GM12878 (cell line): Measurements from ENCODE around the gene POLR2B. TPM values are rescaled to one million over a fixed set of nuclear protein-coding genes. Genes with fewer than 3 reads are reported as not detected.

Source experiments
- ATAC-seq: fragments of 200-7000 bp; cut with Tn5 transposase; 3 replicates; pipeline ENCODE4 v1.9.1; 2020; ENCODE audit warnings: mild to moderate bottlenecking, moderate library complexity
- BruUV-seq: library from RNA; stranded (reverse); fragments of 400-500 nt; replicated peaks from 2 replicates; lab custom pipeline; 2021; lab: Mats Ljungman, UMichigan
- CTCF ChIA-PET: fragments of 300-600 bp; sonication (Branson Sonifier 250); formaldehyde crosslinking; extraction: SDS; loops from one replicate; lab custom pipeline; 2021; ENCODE audit warnings: inconsistent platforms; lab: Yijun Ruan, JAX
- POLR2A ChIA-PET: fragments of 350-600 bp; formaldehyde crosslinking; extraction: SDS; loops from one replicate; lab custom pipeline; 2021; ENCODE audit warnings: inconsistent platforms; lab: Charles Lee
- RAD21 ChIA-PET: fragments of 300-600 bp; sonication (Branson Sonifier 250); formaldehyde crosslinking; loops from one replicate; lab custom pipeline; 2023; ENCODE audit warnings: antibody characterized with exemption; ENCODE audit not compliant: unreplicated experiment; lab: Charles Lee
- SMC1A ChIA-PET: fragments of 300-600 bp; sonication (Branson Sonifier 250); formaldehyde crosslinking; loops from one replicate; lab custom pipeline; 2023; ENCODE audit not compliant: unreplicated experiment, uncharacterized antibody; lab: Charles Lee
- DNase-seq: peaks from one replicate; pipeline ENCODE4 v3.0.0-alpha.2; 2011; ENCODE audit warnings: low read depth, low spot score
- FAIRE-seq: peaks from 3 replicates; lab custom pipeline; 2011; peaks lifted over from hg19 to GRCh38; lab: Jason Lieb, UNC
- H2AFZ ChIP-seq: 2 replicates; pipeline ENCODE4 v1.6.0; 2011; ENCODE audit warnings: low read depth, low read length, control low read depth; ENCODE audit not compliant: control insufficient read depth
- H3K27ac ChIP-seq: 2 replicates; pipeline ENCODE4 v1.5.1; 2011; ENCODE audit warnings: control low read depth; ENCODE audit not compliant: control insufficient read depth, insufficient read depth
- H3K27me3 ChIP-seq, 2 experiments: replicated peaks in 1 of 2; 2 replicates each; pipeline versions ENCODE4 v1.6.0 to v1.6.1; 2011; ENCODE audit warnings: low read length in 1 of 2; ENCODE audit not compliant: control insufficient read depth in 2 of 2, insufficient read depth in 2 of 2
- H3K36me3 ChIP-seq, 2 experiments: 2 replicates each; pipeline ENCODE4 v1.5.1; 2011; ENCODE audit warnings: low read length in 1 of 2; ENCODE audit not compliant: control insufficient read depth in 2 of 2, insufficient read depth in 2 of 2
- H3K4me1 ChIP-seq: 2 replicates; pipeline ENCODE4 v1.6.1; 2011; ENCODE audit warnings: mild to moderate bottlenecking, low read length, moderate library complexity, mixed read lengths; ENCODE audit not compliant: control insufficient read depth, insufficient read depth
- H3K4me2 ChIP-seq: 2 replicates; pipeline ENCODE4 v1.6.0; 2011; ENCODE audit warnings: control low read depth; ENCODE audit not compliant: control insufficient read depth, insufficient read depth
- H3K4me3 ChIP-seq: fragments of 200-600 bp; sonication (generic); 2 replicates; pipeline ENCODE4 v1.5.1; 2016
- H3K79me2 ChIP-seq: 2 replicates; pipeline ENCODE4 v1.6.0; 2011; ENCODE audit warnings: low read length; ENCODE audit not compliant: control insufficient read depth, insufficient read depth
- H3K9ac ChIP-seq: 2 replicates; pipeline ENCODE4 v1.8.0; 2011; ENCODE audit warnings: low read length, control low read depth, mixed read lengths; ENCODE audit not compliant: control insufficient read depth, insufficient read depth
- H3K9me3 ChIP-seq: replicated peaks from 3 replicates; pipeline ENCODE4 v1.5.1; 2011; ENCODE audit warnings: mild to moderate bottlenecking, low read length; ENCODE audit not compliant: control insufficient read depth, insufficient read depth
- H4K20me1 ChIP-seq: 2 replicates; pipeline ENCODE4 v1.6.0; 2011; ENCODE audit not compliant: control insufficient read depth, insufficient read depth
- ATF3 ChIP-seq: IDR thresholded peaks from 2 replicates; pipeline ENCODE4 v1.6.1; 2011; ENCODE audit warnings: low read depth, mild to moderate bottlenecking, low read length, moderate library complexity, borderline replicate concordance; ENCODE audit errors: extremely low read depth
- HDAC6 ChIP-seq: fragments of 200-600 bp; sonication (generic); IDR thresholded peaks from one replicate; pipeline ENCODE4 v1.8.0; 2017; ENCODE audit warnings: antibody characterized with exemption; ENCODE audit not compliant: unreplicated experiment
- TBL1XR1 ChIP-seq: IDR thresholded peaks from 2 replicates; pipeline ENCODE4 v1.6.1; 2012; ENCODE audit warnings: low read depth, low read length, improper control_type of control experiment
- WGBS: methylation state at CpG from one replicate; pipeline ENCODE4 v1.1.6; 2016; ENCODE audit warnings: low lambda C conversion rate; ENCODE audit not compliant: insufficient replicate concordance, insufficient coverage; ENCODE audit errors: missing lambda C conversion rate; 5-methylcytosine and 5-hydroxymethylcytosine counted together
- in situ Hi-C: fragments of 300-500 bp; cut with MboI; formaldehyde crosslinking; loops from 9 replicates; pipeline ENCODE4 v1.14.3; 2018; ENCODE audit warnings: mixed read lengths
- intact Hi-C: fragments of 100-400 bp; cut with micrococcal nuclease; formaldehyde crosslinking; loops from one replicate; pipeline ENCODE4 v1.14.2; 2022; ENCODE audit not compliant: unreplicated experiment
- polyA plus RNA-seq, 11 experiments: library from polyadenylated mRNA; depleted of rRNA in 4 of 11; unstranded in 6 of 11; stranded (reverse) in 5 of 11; fragments of >200 nt; fragmentation: Nextera tagmentation in 4 of 11; fragmentation: Illumina TruSeq in 1 of 11; extraction: Ambion mirVana in 4 of 11; extraction: Trizol in 1 of 11; gene quantifications; 1 replicate in 1 of 11; 2 replicates in 10 of 11; pipeline versions ENCODE4 v1.2.1 to v1.2.3, GENCODE V29; 2011 to 2016; ENCODE audit warnings: inconsistent platforms in 2 of 11, missing spikeins in 2 of 11, low read depth in 1 of 11
- total RNA-seq, 4 experiments: library from RNA; depleted of rRNA in 3 of 4; stranded (reverse); fragments of >200 nt in 3 of 4; fragmentation: Illumina TruSeq in 1 of 4; extraction: Trizol in 1 of 4; gene quantifications; 2 replicates each; pipeline versions ENCODE4 v1.2.1 to v1.2.3, GENCODE V29; 2013 to 2021
- TF ChIP-seq, protein P1 (sequence below): fragments of 450-650 bp; IDR thresholded peaks from 2 replicates; pipeline ENCODE4 v1.6.1; 2016; ENCODE audit warnings: mild to moderate bottlenecking, moderate library complexity, borderline replicate concordance
- TF ChIP-seq, protein P2 (sequence below): fragments of 450-650 bp; IDR thresholded peaks from 2 replicates; pipeline ENCODE4 v1.6.1; 2016; ENCODE audit warnings: mild to moderate bottlenecking

The POLR2B gene
- total and polyA plus RNA-seq, 10 of the 15 experiments (the other 5 are each of a cell fraction or from before 2014, with no cell fraction given) = 46.0 to 183 (median 99.2) TPM

DNA sequence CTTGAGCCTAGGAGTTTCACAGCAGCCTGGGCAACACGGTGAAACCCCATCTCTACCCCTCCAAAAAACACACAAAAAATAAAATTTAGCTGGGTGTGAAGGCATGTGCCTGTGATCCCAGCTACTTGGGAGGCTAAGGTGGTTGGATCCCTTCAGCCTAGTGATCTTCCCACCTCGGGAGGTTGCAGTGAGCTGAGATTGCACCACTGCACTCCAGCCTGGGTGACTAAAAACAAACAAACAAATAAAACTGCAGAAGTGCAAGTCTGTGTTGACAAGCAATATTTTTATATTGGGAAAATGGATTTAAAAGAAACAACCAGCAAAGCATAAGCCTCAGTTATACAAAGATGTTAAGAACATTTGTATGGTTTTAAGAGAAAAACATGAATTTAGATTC lies 85.4 kb downstream of the POLR2B start (continued):
- TF ChIP-seq HDAC6 = no peak

GRCh38 chr4:57064811-57065711 lies 86.4 kb downstream of the POLR2B start:
- H3K36me3 ChIP-seq = no peaks in the 10 kb centered on the region
- FAIRE-seq = no peak
- TF ChIP-seq TBL1XR1 (no peak), ATF3 (no peak), HDAC6 (no peak)
- TF ChIP-seq, protein P1, sequence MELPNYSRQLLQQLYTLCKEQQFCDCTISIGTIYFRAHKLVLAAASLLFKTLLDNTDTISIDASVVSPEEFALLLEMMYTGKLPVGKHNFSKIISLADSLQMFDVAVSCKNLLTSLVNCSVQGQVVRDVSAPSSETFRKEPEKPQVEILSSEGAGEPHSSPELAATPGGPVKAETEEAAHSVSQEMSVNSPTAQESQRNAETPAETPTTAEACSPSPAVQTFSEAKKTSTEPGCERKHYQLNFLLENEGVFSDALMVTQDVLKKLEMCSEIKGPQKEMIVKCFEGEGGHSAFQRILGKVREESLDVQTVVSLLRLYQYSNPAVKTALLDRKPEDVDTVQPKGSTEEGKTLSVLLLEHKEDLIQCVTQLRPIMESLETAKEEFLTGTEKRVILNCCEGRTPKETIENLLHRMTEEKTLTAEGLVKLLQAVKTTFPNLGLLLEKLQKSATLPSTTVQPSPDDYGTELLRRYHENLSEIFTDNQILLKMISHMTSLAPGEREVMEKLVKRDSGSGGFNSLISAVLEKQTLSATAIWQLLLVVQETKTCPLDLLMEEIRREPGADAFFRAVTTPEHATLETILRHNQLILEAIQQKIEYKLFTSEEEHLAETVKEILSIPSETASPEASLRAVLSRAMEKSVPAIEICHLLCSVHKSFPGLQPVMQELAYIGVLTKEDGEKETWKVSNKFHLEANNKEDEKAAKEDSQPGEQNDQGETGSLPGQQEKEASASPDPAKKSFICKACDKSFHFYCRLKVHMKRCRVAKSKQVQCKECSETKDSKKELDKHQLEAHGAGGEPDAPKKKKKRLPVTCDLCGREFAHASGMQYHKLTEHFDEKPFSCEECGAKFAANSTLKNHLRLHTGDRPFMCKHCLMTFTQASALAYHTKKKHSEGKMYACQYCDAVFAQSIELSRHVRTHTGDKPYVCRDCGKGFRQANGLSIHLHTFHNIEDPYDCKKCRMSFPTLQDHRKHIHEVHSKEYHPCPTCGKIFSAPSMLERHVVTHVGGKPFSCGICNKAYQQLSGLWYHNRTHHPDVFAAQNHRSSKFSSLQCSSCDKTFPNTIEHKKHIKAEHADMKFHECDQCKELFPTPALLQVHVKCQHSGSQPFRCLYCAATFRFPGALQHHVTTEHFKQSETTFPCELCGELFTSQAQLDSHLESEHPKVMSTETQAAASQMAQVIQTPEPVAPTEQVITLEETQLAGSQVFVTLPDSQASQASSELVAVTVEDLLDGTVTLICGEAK = no peak
- TF ChIP-seq, protein P2, sequence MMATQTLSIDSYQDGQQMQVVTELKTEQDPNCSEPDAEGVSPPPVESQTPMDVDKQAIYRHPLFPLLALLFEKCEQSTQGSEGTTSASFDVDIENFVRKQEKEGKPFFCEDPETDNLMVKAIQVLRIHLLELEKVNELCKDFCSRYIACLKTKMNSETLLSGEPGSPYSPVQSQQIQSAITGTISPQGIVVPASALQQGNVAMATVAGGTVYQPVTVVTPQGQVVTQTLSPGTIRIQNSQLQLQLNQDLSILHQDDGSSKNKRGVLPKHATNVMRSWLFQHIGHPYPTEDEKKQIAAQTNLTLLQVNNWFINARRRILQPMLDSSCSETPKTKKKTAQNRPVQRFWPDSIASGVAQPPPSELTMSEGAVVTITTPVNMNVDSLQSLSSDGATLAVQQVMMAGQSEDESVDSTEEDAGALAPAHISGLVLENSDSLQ = no peak
- TF ChIP-seq, all 136 proteins: peak for 0
- H4K20me1 ChIP-seq = no peaks in the 10 kb centered on the region
- ChIA-PET CTCF (no interaction called here), RAD21 (no interaction called here), SMC1A (interaction anchor here (1.0 kb wide), 1 partner anchor 88 kb away, joined by 3 read pairs; the partner anchor contains the start of gene NOA1), POLR2A (no interaction called here)
- no peaks in the 10 kb centered on the region for H3K9me3 ChIP-seq
- DNase-seq = no peak
- intact Hi-C loops = no loop called here
- H3K4me3 ChIP-seq = no peak overlapping the region
- H2AFZ ChIP-seq = no peak overlapping the region
- in situ Hi-C loops = loop anchor here (10.0 kb wide), 1 partner anchor 60 kb away; no protein-coding TSS in a partner anchor
- BruUV-seq = no TSS peak
- no peaks in the 10 kb centered on the region for H3K27me3 ChIP-seq
- ATAC-seq = no peak
- H3K4me1 ChIP-seq = no peaks in the 10 kb centered on the region
- no peaks in the 10 kb centered on the region for H3K79me2 ChIP-seq
- H3K4me2 ChIP-seq = no peak overlapping the region
- H3K9ac ChIP-seq = no peak overlapping the region
- WGBS = 57% methylated on average over 19 of the region's 20 CpGs
- H3K27ac ChIP-seq = no peak overlapping the region
